GM18951 (cell line): ENCODE results near the gene HK1.
"Not testable (repeated sequence)": the region's sequence is repeated elsewhere in the genome, so short reads cannot be mapped to it uniquely, and the experiment has no call there.

ENCODE experiments used
- POLR2A ChIP-seq: IDR thresholded peaks from 4 replicates; pipeline ENCODE4 v1.6.1; 2011; ENCODE audit warnings: mild to moderate bottlenecking; ENCODE audit not compliant: insufficient read length, insufficient read depth; ENCODE audit errors: extremely low read depth
- in situ Hi-C: fragments of 300-500 bp; cut with MboI; formaldehyde crosslinking; loops from one replicate; pipeline ENCODE4 v1.12.0; 2022; ENCODE audit warnings: low sequenced_read_pairs, mixed read lengths, inconsistent platforms; ENCODE audit not compliant: unreplicated experiment

The HK1 gene

DNA sequence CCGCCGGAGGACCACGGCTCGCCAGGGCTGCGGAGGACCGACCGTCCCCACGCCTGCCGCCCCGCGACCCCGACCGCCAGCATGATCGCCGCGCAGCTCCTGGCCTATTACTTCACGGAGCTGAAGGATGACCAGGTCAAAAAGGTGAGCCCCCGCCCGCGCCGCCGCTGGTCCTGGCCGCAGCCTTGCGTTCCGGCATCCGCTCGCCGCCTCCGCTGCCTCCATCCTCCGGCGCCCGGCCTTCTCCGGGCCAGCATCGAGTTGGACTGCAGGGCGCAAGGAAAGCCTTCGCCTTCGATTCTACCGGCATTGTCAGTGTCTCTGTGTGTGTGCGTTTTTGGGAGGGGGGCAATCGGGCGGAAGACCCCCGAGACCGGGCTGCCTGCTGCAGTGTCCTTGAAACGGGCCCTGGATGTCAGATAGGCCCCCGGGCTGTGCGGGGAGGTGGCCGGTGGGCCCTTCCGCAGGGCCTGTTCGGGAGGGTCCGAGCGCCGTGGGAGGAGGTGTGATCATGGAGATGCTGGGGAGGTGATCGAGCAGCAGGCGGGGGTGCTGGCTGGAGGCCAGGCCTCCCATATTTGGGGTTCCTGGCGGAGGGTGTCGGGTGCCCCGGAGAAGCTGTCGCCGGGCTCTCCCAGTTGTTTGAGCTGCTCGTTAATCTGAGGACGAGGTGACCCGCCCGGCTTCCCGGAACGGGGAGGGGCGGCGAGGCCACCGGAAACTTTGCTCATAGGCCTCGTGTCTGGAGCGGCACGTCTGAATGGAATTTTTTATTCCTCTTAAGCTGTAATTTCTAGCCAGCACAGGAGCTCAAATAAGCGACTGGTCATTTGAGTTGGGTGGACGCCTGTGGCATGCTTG, 40.8 kb downstream of the HK1 start:
- peak; percentile 55 for TF ChIP-seq POLR2A
- in situ Hi-C loops: no loop called here

- TF ChIP-seq POLR2A: no peak
- in situ Hi-C loops: no loop called here
Measured at GRCh38 chr10:69319841-69320316, 41.6 kb downstream of the HK1 start.

GRCh38 chr10:69320521-69320920, 42.2 kb downstream of the HK1 start:
- TF ChIP-seq POLR2A: no peak
- in situ Hi-C loops: no loop called here

GRCh38 chr10:69321039-69321715, 42.9 kb downstream of the HK1 start:
- in situ Hi-C loops: no loop called here
- TF ChIP-seq POLR2A: no peak

DNA sequence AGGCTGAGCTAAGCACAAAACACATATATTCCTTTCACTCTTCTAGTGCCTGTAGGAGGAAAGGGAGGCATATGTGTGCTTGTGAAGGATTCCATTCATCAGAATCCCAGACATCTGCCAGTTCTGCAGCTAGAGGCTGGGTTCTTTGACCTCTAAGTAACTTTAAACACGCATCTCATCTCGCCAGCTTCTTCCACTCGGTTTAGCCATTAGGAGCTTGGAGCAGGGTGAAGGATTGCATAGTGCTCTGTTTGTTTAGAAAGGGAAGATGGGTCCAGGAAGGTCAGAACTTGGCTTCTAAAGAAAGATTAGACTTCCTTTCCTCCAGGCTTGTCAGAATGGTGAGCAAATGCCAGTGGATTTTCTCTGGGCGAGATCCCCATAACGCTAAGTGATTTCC, 43.6 kb downstream of the HK1 start:
- TF ChIP-seq POLR2A: no peak
- in situ Hi-C loops: no loop called here

DNA sequence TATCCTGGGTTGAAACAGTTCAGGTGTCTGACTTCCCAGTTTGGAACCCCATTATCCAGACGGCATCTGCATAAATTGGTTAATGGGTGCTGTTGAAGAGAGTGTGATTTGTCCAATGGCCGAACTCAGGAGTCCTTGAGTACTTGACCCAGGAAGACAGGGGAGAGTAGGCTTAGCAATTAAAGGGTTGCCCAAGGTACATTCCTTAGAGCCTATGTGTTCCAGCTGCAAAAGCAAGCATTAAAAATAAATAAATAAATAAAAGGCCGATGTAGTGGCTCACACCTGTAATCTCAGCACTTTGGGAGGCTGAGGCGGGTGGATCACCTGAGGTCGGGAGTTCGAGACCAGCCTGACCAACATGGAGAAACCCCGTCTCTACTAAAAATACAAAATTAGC, 44.0 kb downstream of the HK1 start:
- in situ Hi-C loops: not testable (repeated sequence)

DNA sequence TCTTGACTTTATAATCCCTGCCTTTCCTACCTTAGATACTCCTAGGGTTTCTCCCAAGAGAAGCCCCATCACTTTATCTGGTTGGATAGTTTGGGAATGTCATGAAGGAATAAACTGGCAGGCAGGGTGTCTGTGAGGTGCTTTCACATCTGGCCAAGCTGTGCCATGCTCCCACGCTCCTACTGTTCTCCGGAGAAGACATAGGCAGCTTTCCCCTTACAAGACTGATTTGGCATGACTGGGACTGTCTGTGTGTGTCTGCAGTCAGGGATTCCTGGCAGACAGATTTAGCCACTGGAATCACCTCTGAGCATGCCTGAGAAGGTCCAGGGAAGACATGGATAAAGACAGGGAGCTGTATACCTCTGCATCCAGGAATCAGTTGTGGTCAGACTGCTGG, 45.3 kb downstream of the HK1 start:
- in situ Hi-C loops: no loop called here
- TF ChIP-seq POLR2A: no peak

DNA sequence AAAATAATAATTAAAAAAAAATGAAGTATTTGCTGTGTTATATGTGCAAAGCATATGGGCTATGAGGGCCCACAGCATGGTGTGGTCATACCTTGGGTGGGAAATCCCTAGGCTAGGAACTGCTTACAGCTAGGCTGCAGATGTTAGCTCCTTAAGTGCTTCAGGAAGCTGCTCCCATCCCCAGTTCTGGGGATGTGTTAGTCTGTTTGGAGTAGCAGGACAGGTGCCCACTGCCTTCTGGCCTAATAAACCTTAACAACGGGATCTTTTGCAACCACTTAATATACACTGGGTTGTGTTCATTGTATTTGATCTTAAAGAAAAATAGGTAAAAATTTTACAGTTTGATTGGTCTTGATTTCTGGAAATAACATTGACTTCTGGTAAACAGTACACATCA, 46.3 kb downstream of the HK1 start:
- no peak for TF ChIP-seq POLR2A
- in situ Hi-C loops: no loop called here

- in situ Hi-C loops: not testable (repeated sequence)
Measured at GRCh38 chr10:69325637-69326523, 47.6 kb downstream of the HK1 start.

DNA sequence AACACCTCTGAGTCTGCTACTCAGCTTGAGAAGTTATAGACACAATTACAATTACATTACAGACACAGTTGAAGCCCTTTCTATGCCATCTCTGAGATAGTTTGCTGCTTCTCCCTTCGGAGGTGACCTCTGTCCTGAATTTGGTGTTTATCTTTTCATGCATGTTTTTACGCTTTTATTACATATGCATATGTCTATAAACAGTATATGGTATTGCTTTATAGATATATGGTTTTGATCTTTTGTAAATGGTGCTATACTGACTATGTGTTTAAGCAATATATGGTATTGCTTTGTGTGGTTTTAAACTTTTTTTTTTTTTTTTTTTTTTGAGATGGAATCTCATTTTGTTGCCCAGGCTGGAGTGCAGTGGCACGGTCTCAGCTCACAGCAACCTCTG, 48.4 kb downstream of the HK1 start:
- in situ Hi-C loops: no loop called here
- no peak for TF ChIP-seq POLR2A

- in situ Hi-C loops: no loop called here
Measured at GRCh38 chr10:69327463-69328379, 49.4 kb downstream of the HK1 start.

DNA sequence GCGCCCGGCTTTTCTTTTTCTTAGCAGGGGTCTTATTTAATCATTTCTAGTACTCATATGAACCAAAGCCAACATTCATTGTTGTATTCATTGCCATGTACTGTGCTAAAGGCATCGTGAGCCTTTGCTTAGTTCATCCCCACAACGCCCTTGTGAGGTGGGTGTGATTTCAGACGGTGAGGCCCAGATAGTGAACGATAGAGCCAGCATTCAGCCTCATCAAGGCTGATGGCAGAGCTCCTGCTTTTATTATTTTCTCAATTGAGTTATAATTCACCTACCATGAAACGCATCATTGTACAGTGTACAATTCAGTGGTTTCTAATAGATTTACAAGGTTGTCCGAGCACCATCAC, 50.1 kb downstream of the HK1 start:
- in situ Hi-C loops: no loop called here
- no peak for TF ChIP-seq POLR2A

More at GRCh38 chr10:69327463-69328379, 49.4 kb downstream of the HK1 start:
- TF ChIP-seq POLR2A: no peak

- in situ Hi-C loops: not testable (repeated sequence)
Measured at GRCh38 chr10:69328888-69329287, 50.6 kb downstream of the HK1 start.
